Mesendoderm (in vitro differentiated cells): ENCODE data around the gene TUBA1C.

Experiments
- DNase-seq: peaks from one replicate; pipeline ENCODE4 v3.0.0; 2013
- H2AK5ac ChIP-seq: 2 replicates; pipeline ENCODE4 v1.6.1; 2013; ENCODE audit warnings: low read length, inconsistent platforms
- H2BK120ac ChIP-seq: 2 replicates; pipeline ENCODE4 v1.6.1; 2013; ENCODE audit warnings: low read depth, mild to moderate bottlenecking, low read length, moderate library complexity, mixed read lengths
- H2BK15ac ChIP-seq: replicated peaks from 2 replicates; pipeline ENCODE4 v1.6.1; 2013; ENCODE audit warnings: low read depth, mild to moderate bottlenecking, moderate library complexity
- H2BK5ac ChIP-seq: 2 replicates; pipeline ENCODE4 v1.6.1; 2013; ENCODE audit warnings: low read length, inconsistent platforms
- H3K18ac ChIP-seq: 2 replicates; pipeline ENCODE4 v1.6.1; 2013; ENCODE audit warnings: mild to moderate bottlenecking, low read length, mixed read lengths
- H3K23ac ChIP-seq: one replicate; pipeline ENCODE4 v1.6.1; 2013; ENCODE audit warnings: low read length
- H3K27ac ChIP-seq: 2 replicates; pipeline ENCODE4 v1.5.1; 2013; ENCODE audit warnings: low read depth, mild to moderate bottlenecking, inconsistent platforms, low read length, moderate library complexity
- H3K27me3 ChIP-seq: 2 replicates; pipeline ENCODE4 v1.6.1; 2013; ENCODE audit warnings: low read length, control low read depth, mild to moderate bottlenecking, inconsistent platforms; ENCODE audit not compliant: insufficient read depth, poor library complexity
- H3K36me3 ChIP-seq: 2 replicates; pipeline ENCODE4 v1.6.1; 2013; ENCODE audit warnings: low read length, inconsistent platforms; ENCODE audit not compliant: control insufficient read depth, insufficient read depth
- H3K4ac ChIP-seq: one replicate; pipeline ENCODE4 v1.6.1; 2013; ENCODE audit warnings: low read depth, mild to moderate bottlenecking, low read length, moderate library complexity
- H3K4me1 ChIP-seq: 2 replicates; pipeline ENCODE4 v1.6.1; 2013; ENCODE audit warnings: low read depth, low read length, inconsistent platforms; ENCODE audit not compliant: control insufficient read depth
- H3K4me2 ChIP-seq: 2 replicates; pipeline ENCODE4 v1.6.1; 2013; ENCODE audit warnings: low read length
- H3K4me3 ChIP-seq: 2 replicates; pipeline ENCODE4 v1.5.1; 2013; ENCODE audit warnings: mild to moderate bottlenecking, low read length
- H3K56ac ChIP-seq: one replicate; pipeline ENCODE4 v1.6.1; 2013; ENCODE audit warnings: low read length
- H3K79me1 ChIP-seq: 2 replicates; pipeline ENCODE4 v1.6.1; 2013; ENCODE audit warnings: low read length, inconsistent platforms
- H3K79me2 ChIP-seq: 2 replicates; pipeline ENCODE4 v1.6.1; 2013; ENCODE audit warnings: mild to moderate bottlenecking, low read length; ENCODE audit not compliant: control insufficient read depth, insufficient read depth
- H3K9ac ChIP-seq: 2 replicates; pipeline ENCODE4 v1.6.1; 2013; ENCODE audit warnings: low read length, inconsistent platforms
- H4K5ac ChIP-seq: one replicate; pipeline ENCODE4 v1.6.1; 2013; ENCODE audit warnings: low read length
- H4K8ac ChIP-seq: one replicate; pipeline ENCODE4 v1.6.1; 2013; ENCODE audit warnings: low read depth, mild to moderate bottlenecking, control low read depth, low read length, moderate library complexity
- WGBS: extraction: QIAGEN DNeasy Blood & Tissue Kit; methylation state at CpG from one replicate; pipeline ENCODE4 v1.1.7; 2013; ENCODE audit warnings: low lambda C conversion rate, missing lambda C conversion rate; ENCODE audit not compliant: insufficient coverage; ENCODE audit errors: extremely low coverage; 5-methylcytosine and 5-hydroxymethylcytosine counted together

TUBA1C gene

DNA sequence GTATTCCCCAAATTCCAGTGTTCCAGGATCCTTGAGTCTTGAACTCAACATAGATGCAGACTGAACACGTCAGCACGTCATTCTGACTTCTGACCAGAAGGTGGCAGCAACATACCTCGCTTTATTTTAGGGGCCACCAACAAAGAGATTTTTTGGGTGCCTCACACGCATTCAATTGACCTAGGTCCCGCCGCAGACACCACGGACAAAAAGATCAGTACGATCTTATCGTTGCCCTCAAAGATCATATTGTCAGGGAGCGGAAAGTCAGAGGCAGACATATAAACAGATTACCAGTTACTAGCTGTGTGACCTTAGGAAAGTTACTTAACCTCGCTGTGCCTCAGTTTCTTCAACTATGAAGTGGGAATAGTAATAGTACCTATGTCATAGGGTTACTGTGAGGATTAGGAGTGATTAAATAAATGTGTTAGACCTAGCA, 23.6 kb downstream of the TUBA1C start:
- Histone ChIP-seq H2BK5ac (no peak overlapping the region), H3K27ac (no peak overlapping the region), H3K4ac (no peak overlapping the region), H3K18ac (no peak overlapping the region), H3K4me2 (no peak overlapping the region), H2AK5ac (no peak overlapping the region), H3K4me3 (no peak overlapping the region), H3K27me3 (no peaks in the 10 kb centered on the region), H2BK120ac (no peak overlapping the region), H3K4me1 (no peaks in the 10 kb centered on the region), H2BK15ac (no peak overlapping the region), H4K5ac (no peak overlapping the region), H3K9ac (no peak overlapping the region), H3K56ac (no peak overlapping the region), H4K8ac (no peak overlapping the region), H3K79me2 (no peaks in the 10 kb centered on the region), H3K23ac (no peak overlapping the region), H3K79me1 (no peaks in the 10 kb centered on the region), H3K36me3 (no peaks in the 10 kb centered on the region)
- peak; percentile 58 for DNase-seq
- no CpG with 5 or more reads among the region's 11 CpGs for WGBS

GRCh38 chr12:49288922-49289555, 24.2 kb downstream of the TUBA1C start:
- Histone ChIP-seq H3K4me3 (no peak overlapping the region), H4K5ac (no peak overlapping the region), H3K27me3 (peaks cover 1% of the 10 kb centered on the region), H4K8ac (no peak overlapping the region), H3K4me2 (no peak overlapping the region), H3K79me2 (no peaks in the 10 kb centered on the region), H3K36me3 (no peaks in the 10 kb centered on the region), H3K18ac (no peak overlapping the region), H2BK15ac (no peak overlapping the region), H2BK5ac (no peak overlapping the region), H2BK120ac (no peak overlapping the region), H3K56ac (no peak overlapping the region), H3K4ac (no peak overlapping the region), H3K27ac (no peak overlapping the region), H3K79me1 (no peaks in the 10 kb centered on the region), H3K9ac (no peak overlapping the region), H2AK5ac (no peak overlapping the region), H3K4me1 (no peaks in the 10 kb centered on the region), H3K23ac (no peak overlapping the region)
- no peak for DNase-seq
- no CpG with 5 or more reads among the region's 9 CpGs for WGBS

GRCh38 chr12:49292729-49293055, 27.8 kb downstream of the TUBA1C start:
- Histone ChIP-seq H3K79me2 (no peaks in the 10 kb centered on the region), H2BK120ac (no peak overlapping the region), H3K4ac (no peak overlapping the region), H4K8ac (no peak overlapping the region), H2BK15ac (no peak overlapping the region), H2AK5ac (no peak overlapping the region), H3K18ac (no peak overlapping the region), H3K27me3 (peaks cover 28% of the 10 kb centered on the region), H4K5ac (no peak overlapping the region), H3K27ac (no peak overlapping the region), H3K4me2 (no peak overlapping the region), H3K4me1 (no peaks in the 10 kb centered on the region), H3K23ac (no peak overlapping the region), H2BK5ac (no peak overlapping the region), H3K36me3 (no peaks in the 10 kb centered on the region), H3K79me1 (no peaks in the 10 kb centered on the region), H3K4me3 (no peak overlapping the region), H3K56ac (peak overlapping the region; percentile 20), H3K9ac (no peak overlapping the region)
- no CpG with 5 or more reads among the region's 7 CpGs for WGBS
- DNase-seq, result no peak

DNA sequence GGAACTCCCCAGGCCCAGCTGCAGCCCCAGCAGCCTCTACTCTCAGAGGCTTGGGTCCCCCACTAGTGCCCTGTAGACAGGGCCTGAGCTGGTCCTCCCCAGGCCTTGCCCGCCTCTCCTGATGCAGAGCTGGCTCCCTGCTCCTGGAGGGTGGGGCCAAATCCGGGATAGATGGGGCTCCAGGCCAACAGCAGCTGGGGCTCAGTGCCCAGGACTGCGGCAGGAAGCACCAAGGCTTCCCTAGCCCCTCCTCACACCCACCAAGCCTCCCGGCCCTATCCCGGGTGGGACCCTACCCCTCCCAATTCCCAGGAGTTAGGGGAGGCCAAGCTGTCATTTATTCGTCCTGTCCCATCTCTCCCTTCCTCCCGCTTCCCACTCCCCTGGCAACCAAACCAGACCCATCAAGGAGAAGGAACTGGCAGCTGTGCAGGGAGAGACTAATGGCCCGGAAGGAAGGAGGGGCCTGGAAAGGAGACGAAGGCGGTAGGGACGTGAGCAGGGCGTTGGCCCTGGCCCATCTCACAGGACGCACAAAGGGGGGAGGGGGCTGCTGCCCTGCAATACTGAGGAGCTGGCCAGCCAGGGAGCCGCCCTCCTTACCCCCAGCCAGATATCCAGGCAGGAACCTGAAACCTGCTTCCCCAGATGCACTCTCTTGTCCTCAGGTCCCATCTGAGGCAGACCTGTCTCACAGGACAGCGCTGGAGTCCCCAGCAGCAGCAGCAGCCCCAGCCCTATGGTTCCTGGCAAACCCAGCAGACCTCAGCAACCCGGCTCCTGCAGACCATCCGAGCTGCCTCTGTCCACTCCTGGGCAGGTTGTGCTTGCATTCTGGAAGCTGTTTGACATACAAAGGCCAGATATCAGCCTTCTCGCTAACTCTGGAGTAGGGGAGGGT, 28.4 kb downstream of the TUBA1C start:
- Histone ChIP-seq H4K5ac (no peak overlapping the region), H3K4me2 (peak overlapping the region; percentile 16), H3K27me3 (peaks cover 34% of the 10 kb centered on the region), H3K4ac (no peak overlapping the region), H3K79me2 (no peaks in the 10 kb centered on the region), H3K56ac (peak overlapping the region; percentile 6), H2AK5ac (no peak overlapping the region), H2BK5ac (no peak overlapping the region), H3K18ac (no peak overlapping the region), H3K79me1 (no peaks in the 10 kb centered on the region), H3K36me3 (no peaks in the 10 kb centered on the region), H3K4me3 (no peak overlapping the region), H3K9ac (peak overlapping the region; percentile 22), H3K4me1 (no peaks in the 10 kb centered on the region), H3K23ac (no peak overlapping the region), H4K8ac (no peak overlapping the region), H2BK15ac (no peak overlapping the region), H2BK120ac (no peak overlapping the region), H3K27ac (no peak overlapping the region)
- WGBS, result no CpG with 5 or more reads among the region's 18 CpGs
- peak; percentile 60 for DNase-seq

DNA sequence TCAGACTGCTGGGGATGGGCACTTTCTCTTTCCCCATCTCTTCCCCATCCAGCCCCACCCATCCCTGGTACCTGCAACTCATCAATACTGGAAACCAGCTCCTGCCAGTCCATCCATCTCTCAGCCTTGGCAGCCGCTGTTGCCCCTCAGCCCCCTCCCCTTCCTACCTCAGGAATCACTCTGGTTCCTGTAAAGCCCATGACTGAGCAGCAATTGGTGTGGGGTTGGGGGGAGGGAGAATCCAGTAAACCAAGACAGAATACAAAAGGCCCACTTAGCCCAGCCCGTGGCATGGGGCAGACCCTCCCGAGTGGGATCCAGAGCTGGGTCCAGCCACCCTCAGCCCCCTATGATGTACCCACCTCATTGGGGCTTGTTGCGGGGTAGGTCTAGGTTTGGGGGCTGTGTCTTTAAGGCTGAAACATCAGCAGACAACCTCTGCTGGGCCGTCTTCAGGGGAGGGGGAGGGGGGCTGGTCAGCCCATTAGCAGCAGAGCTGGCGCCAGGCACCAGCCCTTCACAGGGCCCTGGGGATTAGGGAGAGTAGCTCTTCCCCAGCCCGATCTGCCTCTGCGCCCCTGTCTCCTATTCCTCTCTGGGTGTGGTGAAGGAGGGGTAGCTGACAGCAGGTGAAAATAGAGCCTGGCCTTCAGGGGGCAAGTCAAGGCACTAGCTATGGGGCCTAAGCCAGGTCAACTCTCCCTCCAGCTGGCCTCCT, 29.4 kb downstream of the TUBA1C start:
- Histone ChIP-seq H4K8ac (no peak overlapping the region), H3K4ac (no peak overlapping the region), H3K9ac (no peak overlapping the region), H4K5ac (no peak overlapping the region), H3K23ac (peak overlapping the region; percentile 15), H3K27me3 (peaks cover 35% of the 10 kb centered on the region), H2BK120ac (no peak overlapping the region), H3K4me1 (no peaks in the 10 kb centered on the region), H2BK15ac (no peak overlapping the region), H3K79me1 (no peaks in the 10 kb centered on the region), H3K56ac (no peak overlapping the region), H3K79me2 (no peaks in the 10 kb centered on the region), H3K4me2 (no peak overlapping the region), H3K36me3 (no peaks in the 10 kb centered on the region), H2BK5ac (no peak overlapping the region), H3K27ac (no peak overlapping the region), H2AK5ac (no peak overlapping the region), H3K4me3 (no peak overlapping the region), H3K18ac (no peak overlapping the region)
- peak; percentile 38 for DNase-seq
- WGBS, result no CpG with 5 or more reads among the region's 8 CpGs
